Naive thymus-derived CD4-positive, alpha-beta T cell (primary cell): ENCODE results near the gene ETDC. TPM values are rescaled to one million over a fixed set of nuclear protein-coding genes. Genes with fewer than 3 reads are reported as not detected.

Experiments
- polyA plus RNA-seq, 2 donors: library from polyadenylated mRNA; unstranded; fragments of 300-500 nt; fragmentation: Illumina TruSeq; gene quantifications; one replicate each; pipeline ENCODE4 v1.2.3, GENCODE V29; 2021
- total RNA-seq, 6 experiments: library from RNA in 5 of 6; stranded (reverse) in 5 of 6; gene quantifications; 1 replicate in 5 of 6; 2 replicates in 1 of 6; pipeline ENCODE4 v1.2.3 and lab custom pipeline; 2021 to 2026

The ETDC gene
- total and polyA plus RNA-seq, 7 experiments from 2014 or later = not detected

Other genes starting within 250 kb of the ETDC start
- 1 to 10 TPM in 1 of 5 experiments, under 1 TPM in 3, not detected in 1; 0.74 to 1.0 (median 0.78) TPM for gene SMIM10L2B, start 210.8 kb upstream of the ETDC start, total RNA-seq
- gene SMIM10L2B, start 210.8 kb upstream of the ETDC start, polyA plus RNA-seq = under 1 TPM; 0.30 to 0.48 TPM
- gene ETDB, start 189.0 kb upstream of the ETDC start, total RNA-seq = not detected
- not detected for gene ETDB, start 189.0 kb upstream of the ETDC start, polyA plus RNA-seq
- not detected for gene CT55, start 138.1 kb upstream of the ETDC start, total RNA-seq
- gene CT55, start 138.1 kb upstream of the ETDC start, polyA plus RNA-seq = not detected
- not detected for gene ETDA, start 57.4 kb upstream of the ETDC start, total RNA-seq
- gene ETDA, start 57.4 kb upstream of the ETDC start, polyA plus RNA-seq = not detected
- 10 to 100 TPM in 3 of 5 experiments, 1 to 10 TPM in 2; 9.7 to 19.7 (median 18.1) TPM for gene ZNF75D, start 34.6 kb downstream of the ETDC start, total RNA-seq
- 10 to 100 TPM in 1 of 2 donors, 1 to 10 TPM in 1; 7.3 to 11.4 TPM for gene ZNF75D, start 34.6 kb downstream of the ETDC start, polyA plus RNA-seq
- gene ZNF449, start 35.3 kb downstream of the ETDC start, total RNA-seq = 1 to 10 TPM; 2.4 to 8.7 (median 4.7) TPM
- gene ZNF449, start 35.3 kb downstream of the ETDC start, polyA plus RNA-seq = 1 to 10 TPM; 1.1 to 2.2 TPM
- gene SMIM10L2A, start 112.5 kb downstream of the ETDC start, total RNA-seq = 1 to 10 TPM in 4 of 5 experiments, under 1 TPM in 1; 0.78 to 5.0 (median 1.4) TPM
- gene SMIM10L2A, start 112.5 kb downstream of the ETDC start, polyA plus RNA-seq = under 1 TPM; 0.19 to 0.49 TPM
- gene INTS6L, start 211.2 kb downstream of the ETDC start, total RNA-seq = 10 to 100 TPM; 31.0 to 46.8 (median 32.4) TPM
- gene INTS6L, start 211.2 kb downstream of the ETDC start, polyA plus RNA-seq = 1 to 10 TPM; 5.9 to 9.2 TPM